ENCODE measurements around the gene CDH4.

DNA sequence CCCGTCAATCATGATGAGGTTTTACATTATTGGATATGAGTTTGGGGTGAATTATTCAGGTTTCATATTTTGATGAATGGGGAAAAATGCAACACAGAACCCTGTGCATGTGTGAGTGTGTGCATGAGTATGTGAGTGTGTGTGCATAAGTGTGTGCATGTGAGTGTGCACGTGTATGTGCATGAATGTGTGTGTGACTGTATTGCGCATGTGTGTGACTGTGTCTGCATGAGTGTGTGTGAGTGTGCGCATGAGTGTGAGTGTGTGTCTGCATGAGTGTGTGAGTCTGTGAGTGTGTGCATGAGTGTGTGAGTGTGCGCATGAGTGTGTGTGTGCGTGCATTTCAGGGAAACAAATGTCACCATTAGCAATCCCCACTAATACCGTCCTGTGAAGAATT, 18.5 kb upstream of the CDH4 start:
- no peak for TF ChIP-seq ZNF146 (CRISPR knock-in tag; IDR thresholded peaks at IDR 0.05; ENCODE audit: unreplicated experiment)
- TF ChIP-seq, protein P1, sequence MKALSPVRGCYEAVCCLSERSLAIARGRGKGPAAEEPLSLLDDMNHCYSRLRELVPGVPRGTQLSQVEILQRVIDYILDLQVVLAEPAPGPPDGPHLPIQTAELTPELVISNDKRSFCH (CRISPR knock-in tag; IDR thresholded peaks at IDR 0.05), result no peak
- TF ChIP-seq, protein P1 (tag; IDR thresholded peaks at IDR 0.05), result no peak
- TF ChIP-seq HNRNPUL1 (IDR thresholded peaks at IDR 0.05; ENCODE audit: low read length), result no peak
- no peak for TF ChIP-seq TCF7 (IDR thresholded peaks at IDR 0.05; ENCODE audit: borderline replicate concordance)
- TF ChIP-seq, protein P2, sequence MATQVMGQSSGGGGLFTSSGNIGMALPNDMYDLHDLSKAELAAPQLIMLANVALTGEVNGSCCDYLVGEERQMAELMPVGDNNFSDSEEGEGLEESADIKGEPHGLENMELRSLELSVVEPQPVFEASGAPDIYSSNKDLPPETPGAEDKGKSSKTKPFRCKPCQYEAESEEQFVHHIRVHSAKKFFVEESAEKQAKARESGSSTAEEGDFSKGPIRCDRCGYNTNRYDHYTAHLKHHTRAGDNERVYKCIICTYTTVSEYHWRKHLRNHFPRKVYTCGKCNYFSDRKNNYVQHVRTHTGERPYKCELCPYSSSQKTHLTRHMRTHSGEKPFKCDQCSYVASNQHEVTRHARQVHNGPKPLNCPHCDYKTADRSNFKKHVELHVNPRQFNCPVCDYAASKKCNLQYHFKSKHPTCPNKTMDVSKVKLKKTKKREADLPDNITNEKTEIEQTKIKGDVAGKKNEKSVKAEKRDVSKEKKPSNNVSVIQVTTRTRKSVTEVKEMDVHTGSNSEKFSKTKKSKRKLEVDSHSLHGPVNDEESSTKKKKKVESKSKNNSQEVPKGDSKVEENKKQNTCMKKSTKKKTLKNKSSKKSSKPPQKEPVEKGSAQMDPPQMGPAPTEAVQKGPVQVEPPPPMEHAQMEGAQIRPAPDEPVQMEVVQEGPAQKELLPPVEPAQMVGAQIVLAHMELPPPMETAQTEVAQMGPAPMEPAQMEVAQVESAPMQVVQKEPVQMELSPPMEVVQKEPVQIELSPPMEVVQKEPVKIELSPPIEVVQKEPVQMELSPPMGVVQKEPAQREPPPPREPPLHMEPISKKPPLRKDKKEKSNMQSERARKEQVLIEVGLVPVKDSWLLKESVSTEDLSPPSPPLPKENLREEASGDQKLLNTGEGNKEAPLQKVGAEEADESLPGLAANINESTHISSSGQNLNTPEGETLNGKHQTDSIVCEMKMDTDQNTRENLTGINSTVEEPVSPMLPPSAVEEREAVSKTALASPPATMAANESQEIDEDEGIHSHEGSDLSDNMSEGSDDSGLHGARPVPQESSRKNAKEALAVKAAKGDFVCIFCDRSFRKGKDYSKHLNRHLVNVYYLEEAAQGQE (IDR thresholded peaks at IDR 0.05; ENCODE audit: borderline replicate concordance), result no peak
- TF ChIP-seq, protein P2 (CRISPR knock-in tag; IDR thresholded peaks at IDR 0.05; ENCODE audit: low read depth), result no peak
- no peak for TF ChIP-seq POLR2A (conservative IDR thresholded peaks at IDR 0.05)
- TF ChIP-seq, protein P3, sequence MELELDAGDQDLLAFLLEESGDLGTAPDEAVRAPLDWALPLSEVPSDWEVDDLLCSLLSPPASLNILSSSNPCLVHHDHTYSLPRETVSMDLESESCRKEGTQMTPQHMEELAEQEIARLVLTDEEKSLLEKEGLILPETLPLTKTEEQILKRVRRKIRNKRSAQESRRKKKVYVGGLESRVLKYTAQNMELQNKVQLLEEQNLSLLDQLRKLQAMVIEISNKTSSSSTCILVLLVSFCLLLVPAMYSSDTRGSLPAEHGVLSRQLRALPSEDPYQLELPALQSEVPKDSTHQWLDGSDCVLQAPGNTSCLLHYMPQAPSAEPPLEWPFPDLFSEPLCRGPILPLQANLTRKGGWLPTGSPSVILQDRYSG (tag; conservative IDR thresholded peaks at IDR 0.05; ENCODE audit: low read depth), result no peak
- TF ChIP-seq PCBP2 (IDR thresholded peaks at IDR 0.05; ENCODE audit: low read depth, low read length, poor library complexity, severe bottlenecking), result no peak
